Mesothelial cell of epicardium (in vitro differentiated cells): ENCODE results near the gene CYTH3. TPM values are rescaled to one million over a fixed set of nuclear protein-coding genes. Genes with fewer than 3 reads are reported as not detected.

Experiments
- DNase-seq, 2 experiments: peaks; one replicate each; pipeline ENCODE4 v3.0.0; 2021; ENCODE audit warnings: low spot score in 2 of 2; ENCODE audit not compliant: unreplicated experiment in 2 of 2
- H3K27ac Mint-ChIP-seq: 2 replicates; pipeline ENCODE4 v1.8.0; 2021; ENCODE audit warnings: mixed read lengths
- H3K27me3 Mint-ChIP-seq: 2 replicates; pipeline ENCODE4 v1.8.0; 2021; ENCODE audit warnings: low read depth, mixed read lengths
- H3K36me3 Mint-ChIP-seq: 2 replicates; pipeline ENCODE4 v1.8.0; 2021; ENCODE audit warnings: mixed read lengths
- H3K4me1 Mint-ChIP-seq: 2 replicates; pipeline ENCODE4 v1.8.0; 2021; ENCODE audit warnings: mixed read lengths
- H3K4me3 Mint-ChIP-seq: 2 replicates; pipeline ENCODE4 v1.8.0; 2021; ENCODE audit warnings: mild to moderate bottlenecking, moderate library complexity, mixed read lengths
- H3K9me3 Mint-ChIP-seq: 2 replicates; pipeline ENCODE4 v1.8.0; 2021; ENCODE audit warnings: mixed read lengths
- total RNA-seq: library from RNA; stranded (reverse); gene quantifications from 3 replicates; pipeline ENCODE4 v1.2.1, GENCODE V29; 2021
- TF ChIP-seq, protein P1 (sequence below): fragments of 200-600 bp; sonication (generic); IDR thresholded peaks from one replicate; pipeline ENCODE4 v1.5.0; 2021; ENCODE audit warnings: antibody characterized with exemption; ENCODE audit not compliant: unreplicated experiment

CYTH3 gene
- total RNA-seq, 1 donor from 2014 or later = 29.2 TPM

- Mint-ChIP-seq H3K27me3 (no peaks in the 10 kb centered on the region), H3K4me1 (peaks cover 3% of the 10 kb centered on the region)
Observed at GRCh38 chr7:6143997-6144396, 128.4 kb downstream of the CYTH3 start.

DNA sequence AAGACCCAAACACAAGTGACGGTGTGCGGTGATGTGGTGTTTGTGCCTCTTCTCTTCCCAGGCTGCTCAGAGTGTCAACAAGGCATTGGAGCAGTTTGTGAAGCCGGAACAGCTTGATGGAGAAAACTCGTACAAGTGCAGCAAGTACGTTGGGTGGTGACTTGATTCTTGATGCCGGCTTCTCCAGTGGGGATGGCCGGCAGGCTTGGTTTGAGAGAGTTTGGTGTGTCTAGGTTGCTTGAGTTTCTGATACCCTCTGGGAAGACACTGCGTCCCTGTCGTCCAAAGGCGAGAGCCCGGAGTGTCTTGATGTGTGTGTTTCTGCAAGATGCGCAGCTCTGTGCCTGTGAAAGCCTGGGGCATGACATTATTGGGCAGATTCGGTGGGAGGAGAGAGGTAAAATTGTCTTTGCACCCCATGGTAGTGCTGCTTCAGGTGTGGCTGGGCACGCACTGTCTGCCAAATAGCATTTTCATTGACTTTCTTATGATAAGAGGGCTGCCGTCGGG lies 129.5 kb downstream of the CYTH3 start:
- H3K4me3 Mint-ChIP-seq = no peak overlapping the region
- H3K9me3 Mint-ChIP-seq = no peaks in the 10 kb centered on the region
- TF ChIP-seq, protein P1, sequence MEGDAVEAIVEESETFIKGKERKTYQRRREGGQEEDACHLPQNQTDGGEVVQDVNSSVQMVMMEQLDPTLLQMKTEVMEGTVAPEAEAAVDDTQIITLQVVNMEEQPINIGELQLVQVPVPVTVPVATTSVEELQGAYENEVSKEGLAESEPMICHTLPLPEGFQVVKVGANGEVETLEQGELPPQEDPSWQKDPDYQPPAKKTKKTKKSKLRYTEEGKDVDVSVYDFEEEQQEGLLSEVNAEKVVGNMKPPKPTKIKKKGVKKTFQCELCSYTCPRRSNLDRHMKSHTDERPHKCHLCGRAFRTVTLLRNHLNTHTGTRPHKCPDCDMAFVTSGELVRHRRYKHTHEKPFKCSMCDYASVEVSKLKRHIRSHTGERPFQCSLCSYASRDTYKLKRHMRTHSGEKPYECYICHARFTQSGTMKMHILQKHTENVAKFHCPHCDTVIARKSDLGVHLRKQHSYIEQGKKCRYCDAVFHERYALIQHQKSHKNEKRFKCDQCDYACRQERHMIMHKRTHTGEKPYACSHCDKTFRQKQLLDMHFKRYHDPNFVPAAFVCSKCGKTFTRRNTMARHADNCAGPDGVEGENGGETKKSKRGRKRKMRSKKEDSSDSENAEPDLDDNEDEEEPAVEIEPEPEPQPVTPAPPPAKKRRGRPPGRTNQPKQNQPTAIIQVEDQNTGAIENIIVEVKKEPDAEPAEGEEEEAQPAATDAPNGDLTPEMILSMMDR = no peak

More at GRCh38 chr7:6143997-6144396, 128.4 kb downstream of the CYTH3 start:
- H3K9me3 Mint-ChIP-seq = no peaks in the 10 kb centered on the region
- TF ChIP-seq, protein P1 = no peak
- no peak overlapping the region for H3K4me3 Mint-ChIP-seq
- no peak for DNase-seq
- no peak overlapping the region for H3K27ac Mint-ChIP-seq
- peaks cover 48% of the 10 kb centered on the region for H3K36me3 Mint-ChIP-seq

DNA sequence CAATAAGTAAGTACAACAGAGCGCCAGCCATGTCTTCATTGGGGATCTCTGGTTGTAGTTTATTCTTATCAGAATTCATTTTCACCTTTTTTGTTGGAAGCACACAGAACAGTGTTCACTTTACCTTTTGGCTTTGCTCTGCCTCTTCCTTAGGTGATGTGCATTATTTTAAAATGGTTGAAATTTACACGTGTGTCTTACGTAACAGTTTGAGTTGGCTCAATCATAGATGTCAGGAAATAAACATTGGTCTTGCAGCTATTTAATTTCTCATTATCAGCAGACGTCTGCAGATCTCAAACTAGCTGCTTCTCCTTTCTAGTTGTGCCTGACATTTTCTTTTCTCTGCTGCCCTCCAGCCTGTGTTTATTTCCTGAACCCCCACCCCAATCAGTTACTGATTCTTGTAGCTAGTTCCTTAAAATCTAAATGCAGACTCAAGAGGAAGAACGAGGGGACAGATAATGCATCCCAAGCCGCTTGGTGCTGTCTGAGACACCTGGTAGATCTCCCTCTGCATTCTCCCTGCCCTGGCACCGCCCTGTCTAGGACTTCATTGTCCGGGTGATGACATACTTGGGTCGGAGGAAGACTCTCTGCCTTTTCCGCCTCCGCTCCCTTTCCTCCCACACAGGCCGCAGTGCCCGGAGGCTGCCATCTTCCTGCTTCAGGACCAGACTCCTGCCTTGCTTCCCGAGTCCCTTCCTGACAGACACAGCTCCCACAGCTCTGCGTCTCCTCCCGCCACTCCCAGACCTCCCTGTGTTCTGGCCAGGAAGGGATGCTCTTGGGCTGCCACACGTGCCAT lies 133.0 kb downstream of the CYTH3 start:
- H3K4me1 Mint-ChIP-seq = no peaks in the 10 kb centered on the region
- H3K9me3 Mint-ChIP-seq = no peaks in the 10 kb centered on the region
- H3K27ac Mint-ChIP-seq = no peak overlapping the region
- H3K4me3 Mint-ChIP-seq = no peak overlapping the region
- no peaks in the 10 kb centered on the region for H3K27me3 Mint-ChIP-seq
- no peak for DNase-seq
- H3K36me3 Mint-ChIP-seq = peaks cover 32% of the 10 kb centered on the region
- TF ChIP-seq, protein P1 = no peak

More for the DNA sequence above, 129.5 kb downstream of the CYTH3 start:
- Mint-ChIP-seq H3K27me3 (no peaks in the 10 kb centered on the region), H3K4me1 (no peaks in the 10 kb centered on the region), H3K27ac (no peak overlapping the region), H3K36me3 (peaks cover 44% of the 10 kb centered on the region)
- DNase-seq = no peak

DNA sequence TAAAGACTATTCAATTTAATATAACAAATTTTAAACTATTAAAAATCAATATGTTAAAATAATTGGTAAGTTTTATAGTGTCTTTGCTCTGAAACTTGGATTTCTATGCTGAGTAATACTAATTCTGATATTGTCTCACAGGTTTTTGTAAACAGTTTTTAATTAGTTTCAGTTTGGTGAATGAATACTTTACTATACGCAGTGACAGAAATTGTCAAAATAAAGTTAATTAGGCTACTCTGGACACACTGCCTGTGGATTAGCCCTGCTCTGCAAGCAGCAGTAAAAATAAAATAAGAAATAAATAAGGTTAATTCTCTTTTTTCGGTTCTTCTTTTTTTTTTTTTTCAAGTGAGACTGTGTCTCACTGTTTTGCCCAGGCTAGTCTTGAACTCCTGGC lies 135.9 kb downstream of the CYTH3 start:
- H3K9me3 Mint-ChIP-seq = peaks cover 15% of the 10 kb centered on the region
- H3K4me1 Mint-ChIP-seq = no peaks in the 10 kb centered on the region
- no peak overlapping the region for H3K27ac Mint-ChIP-seq
- TF ChIP-seq, protein P1 = no peak
- H3K4me3 Mint-ChIP-seq = no peak overlapping the region
- no peak for DNase-seq
- no peaks in the 10 kb centered on the region for H3K27me3 Mint-ChIP-seq
- H3K36me3 Mint-ChIP-seq = peaks cover 47% of the 10 kb centered on the region

- Mint-ChIP-seq H3K27ac (no peak overlapping the region), H3K4me1 (no peaks in the 10 kb centered on the region), H3K36me3 (peaks cover 53% of the 10 kb centered on the region), H3K9me3 (peaks cover 16% of the 10 kb centered on the region), H3K27me3 (no peaks in the 10 kb centered on the region), H3K4me3 (no peak overlapping the region)
- TF ChIP-seq, protein P1 = no peak
- no peak for DNase-seq
Observed at GRCh38 chr7:6133249-6133648, 139.2 kb downstream of the CYTH3 start.
